ENCODE data around the gene C10orf95. TPM values are rescaled to one million over a fixed set of nuclear protein-coding genes. Genes with fewer than 3 reads are reported as not detected.

The C10orf95 gene
- total RNA-seq, 2 experiments from 2014 or later, result 0.19 to 0.48 TPM

- intact Hi-C loops (cut with micrococcal nuclease), result no loop called here
- peaks cover 31% of the 10 kb centered on the region for H3K4me1 Mint-ChIP-seq (ENCODE audit: low read depth)
- no peak for DNase-seq
- H3K4me3 Mint-ChIP-seq, result no peak overlapping the region
- peaks cover 40% of the 10 kb centered on the region for H3K27me3 Mint-ChIP-seq
- no peak overlapping the region for H3K27ac Mint-ChIP-seq
- CTCF ChIA-PET, result interaction anchor here (0.8 to 1.6 kb wide), 3 partner anchors 9 to 15 kb away, joined by 4 read pairs; no protein-coding TSS in a partner anchor
- no peaks in the 10 kb centered on the region for H3K36me3 Mint-ChIP-seq
- POLR2A ChIA-PET, result interaction anchor here (1.2 kb wide), 1 partner anchor 18 kb away, joined by 4 read pairs; the partner anchor contains the start of gene NFKB2
- no peaks in the 10 kb centered on the region for H3K9me3 Mint-ChIP-seq
Measured at GRCh38 chr10:102413806-102414561, 37.4 kb downstream of the C10orf95 start.

- H3K27me3 Mint-ChIP-seq, result peaks cover 38% of the 10 kb centered on the region
- no peaks in the 10 kb centered on the region for H3K9me3 Mint-ChIP-seq
- no peak overlapping the region for H3K27ac Mint-ChIP-seq
- intact Hi-C loops (cut with micrococcal nuclease), result no loop called here
- H3K4me3 Mint-ChIP-seq, result no peak overlapping the region
- ChIA-PET POLR2A (interaction anchor here (1.2 kb wide), 1 partner anchor 17 kb away, joined by 4 read pairs; the partner anchor contains the start of gene NFKB2), CTCF (interaction anchor here (0.8 to 1.6 kb wide), 4 partner anchors 8 to 14 kb away, joined by 3 to 4 read pairs (median 4); no protein-coding TSS in a partner anchor)
- no peaks in the 10 kb centered on the region for H3K36me3 Mint-ChIP-seq
- H3K4me1 Mint-ChIP-seq (ENCODE audit: low read depth), result peaks cover 30% of the 10 kb centered on the region
- DNase-seq, result peak; percentile 66
Measured at GRCh38 chr10:102413053-102413705, 38.2 kb downstream of the C10orf95 start.

GRCh38 chr10:102412293-102412692 lies 39.0 kb downstream of the C10orf95 start:
- no peak overlapping the region for H3K27ac Mint-ChIP-seq
- H3K4me1 Mint-ChIP-seq (ENCODE audit: low read depth), result peaks cover 30% of the 10 kb centered on the region
- no peaks in the 10 kb centered on the region for H3K9me3 Mint-ChIP-seq
- intact Hi-C loops (cut with micrococcal nuclease), result no loop called here
- ChIA-PET POLR2A (interaction anchor here (1.1 to 1.2 kb wide), 2 partner anchors 9 to 16 kb away, joined by 4 to 5 read pairs; partner anchors contain the start of gene NFKB2), CTCF (interaction anchor here (1.0 to 1.6 kb wide), 4 partner anchors 9 to 66 kb away, joined by 3 to 7 read pairs (median 3); no protein-coding TSS in a partner anchor)
- peaks cover 33% of the 10 kb centered on the region for H3K27me3 Mint-ChIP-seq
- no peak for DNase-seq
- no peak overlapping the region for H3K4me3 Mint-ChIP-seq
- H3K36me3 Mint-ChIP-seq, result no peaks in the 10 kb centered on the region

- Mint-ChIP-seq H3K36me3 (no peaks in the 10 kb centered on the region), H3K9me3 (no peaks in the 10 kb centered on the region), H3K4me1 (ENCODE audit: low read depth) (peaks cover 30% of the 10 kb centered on the region), H3K27ac (peak overlapping the region; percentile 31), H3K27me3 (peaks cover 29% of the 10 kb centered on the region), H3K4me3 (peak overlapping the region; percentile 74)
- CTCF ChIA-PET, result interaction anchor here (1.0 to 2.1 kb wide), 7 partner anchors 8 to 181 kb away, joined by 3 to 9 read pairs (median 4); no protein-coding TSS in a partner anchor
- intact Hi-C loops (cut with micrococcal nuclease), result no loop called here
- POLR2A ChIA-PET, result interaction anchor here (1.1 kb wide), 1 partner anchor 10 kb away, joined by 5 read pairs; no protein-coding TSS in a partner anchor
- DNase-seq, result no peak
Measured at GRCh38 chr10:102411341-102412255, 39.7 kb downstream of the C10orf95 start.

GRCh38 chr10:102410429-102411073 lies 40.8 kb downstream of the C10orf95 start:
- Mint-ChIP-seq H3K4me1 (ENCODE audit: low read depth) (peaks cover 30% of the 10 kb centered on the region), H3K4me3 (peak overlapping the region; percentile 74), H3K27ac (no peak overlapping the region), H3K36me3 (no peaks in the 10 kb centered on the region), H3K27me3 (peaks cover 22% of the 10 kb centered on the region), H3K9me3 (no peaks in the 10 kb centered on the region)
- CTCF ChIA-PET, result interaction anchor here (1.2 to 2.4 kb wide), 7 partner anchors 11 to 241 kb away, joined by 3 to 32 read pairs (median 9); partner anchors contain the start of genes FBXL15 and NFKB2
- intact Hi-C loops (cut with micrococcal nuclease), result no loop called here
- DNase-seq, result peak; percentile 77
- POLR2A ChIA-PET, result interaction anchor here (1.6 to 2.4 kb wide), 3 partner anchors 10 to 15 kb away, joined by 10 to 12 read pairs (median 10); partner anchors contain the start of genes FBXL15 and NFKB2

- CTCF ChIA-PET, result interaction anchor here (0.7 to 2.4 kb wide), 8 partner anchors 10 to 240 kb away, joined by 3 to 32 read pairs (median 7); partner anchors contain the start of genes FBXL15 and NFKB2
- peak overlapping the region; percentile 3 for H3K27ac Mint-ChIP-seq
- DNase-seq, result no peak
Measured at GRCh38 chr10:102409604-102410428, 41.5 kb downstream of the C10orf95 start.

GRCh38 chr10:102408728-102409603 lies 42.4 kb downstream of the C10orf95 start:
- Mint-ChIP-seq H3K4me1 (ENCODE audit: low read depth) (peaks cover 30% of the 10 kb centered on the region), H3K4me3 (peak overlapping the region; percentile 74), H3K27ac (peak overlapping the region; percentile 3), H3K27me3 (peaks cover 22% of the 10 kb centered on the region), H3K9me3 (no peaks in the 10 kb centered on the region), H3K36me3 (peaks cover 3% of the 10 kb centered on the region)
- intact Hi-C loops (cut with micrococcal nuclease), result loop anchor here (1.0 kb wide), 1 partner anchor 11 kb away; the partner anchor contains the start of gene FBXL15
- peak; percentile 85 for DNase-seq
- CTCF ChIA-PET, result interaction anchor here (0.7 to 2.4 kb wide), 8 partner anchors 9 to 240 kb away, joined by 3 to 32 read pairs (median 7); partner anchors contain the start of genes FBXL15 and NFKB2
- POLR2A ChIA-PET, result interaction anchor here (0.9 to 2.4 kb wide), 4 partner anchors 10 to 27 kb away, joined by 3 to 12 read pairs (median 10); partner anchors contain the start of genes FBXL15 and NFKB2

More at GRCh38 chr10:102409604-102410428, 41.5 kb downstream of the C10orf95 start:
- no peaks in the 10 kb centered on the region for H3K36me3 Mint-ChIP-seq
- no peaks in the 10 kb centered on the region for H3K9me3 Mint-ChIP-seq
- peaks cover 30% of the 10 kb centered on the region for H3K4me1 Mint-ChIP-seq (ENCODE audit: low read depth)
- POLR2A ChIA-PET, result interaction anchor here (0.9 to 2.4 kb wide), 4 partner anchors 10 to 26 kb away, joined by 3 to 12 read pairs (median 10); partner anchors contain the start of genes FBXL15 and NFKB2
- H3K27me3 Mint-ChIP-seq, result peaks cover 22% of the 10 kb centered on the region
- peak overlapping the region; percentile 74 for H3K4me3 Mint-ChIP-seq
- intact Hi-C loops (cut with micrococcal nuclease), result loop anchor here (1.0 kb wide), 1 partner anchor 10 kb away; the partner anchor contains the start of gene FBXL15

GRCh38 chr10:102408131-102408727 lies 43.1 kb downstream of the C10orf95 start:
- Mint-ChIP-seq H3K9me3 (no peaks in the 10 kb centered on the region), H3K4me3 (peak overlapping the region; percentile 42), H3K27ac (no peak overlapping the region), H3K36me3 (peaks cover 6% of the 10 kb centered on the region), H3K27me3 (peaks cover 22% of the 10 kb centered on the region), H3K4me1 (ENCODE audit: low read depth) (peaks cover 29% of the 10 kb centered on the region)
- ChIA-PET CTCF (interaction anchor here (1.1 to 6.7 kb wide), 3 partner anchors 9 to 177 kb away, joined by 3 to 45 read pairs (median 6); partner anchors contain the start of gene NFKB2), POLR2A (interaction anchor here (1.0 to 1.6 kb wide), 3 partner anchors 13 to 24 kb away, joined by 3 to 7 read pairs (median 4); partner anchors contain the start of genes CUEDC2 and FBXL15)
- intact Hi-C loops (cut with micrococcal nuclease), result no loop called here
- peak; percentile 23 for DNase-seq

All from activated CD4-positive, alpha-beta memory T cell treated with anti-CD3 and anti-CD28 coated beads for 36 hours (primary cell).